Measurements from ENCODE around the gene TMEM141. TPM values are rescaled to one million over a fixed set of nuclear protein-coding genes. Genes with fewer than 3 reads are reported as not detected.
"Not testable (repeated sequence)": the region's sequence is repeated elsewhere in the genome, so short reads cannot be mapped to it uniquely, and the experiment has no call there.

The TMEM141 gene
- total RNA-seq, 2 experiments from 2014 or later = 48.4 to 53.3 TPM

DNA sequence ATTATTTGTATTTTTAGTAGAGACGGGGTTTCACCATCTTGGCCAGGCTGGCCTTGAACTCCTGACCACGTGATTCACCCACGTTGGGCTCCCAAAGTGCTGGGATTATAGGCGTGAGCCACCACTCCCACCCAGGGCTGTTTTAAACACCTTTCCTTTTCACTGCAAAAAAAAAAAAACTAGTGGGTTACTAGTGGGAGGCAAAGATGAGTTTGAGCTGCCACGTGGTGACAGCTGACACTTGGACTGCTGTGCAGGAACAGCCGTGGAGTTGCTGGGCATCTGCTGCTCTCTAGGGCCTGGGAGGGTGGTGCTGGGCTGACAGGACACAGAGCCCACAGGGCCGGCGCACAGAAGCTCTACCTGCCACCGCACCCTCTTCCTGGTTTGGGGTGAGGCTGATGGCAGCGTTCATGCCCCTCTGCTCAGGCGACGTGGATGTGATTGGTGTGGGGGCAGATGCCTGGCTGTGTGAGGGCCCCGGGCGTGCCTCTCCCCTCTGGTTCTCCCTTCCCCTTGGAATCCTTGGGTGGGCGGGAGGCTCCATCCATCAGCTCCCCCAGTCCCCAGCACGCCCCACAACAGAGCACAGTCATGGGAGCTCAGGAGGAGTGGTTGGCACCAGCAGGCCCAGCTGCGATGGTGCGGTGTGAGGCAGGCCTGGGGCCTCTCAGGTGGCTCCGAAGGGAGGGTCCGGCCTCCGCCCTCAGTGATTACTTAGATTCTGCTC, 33.5 kb downstream of the TMEM141 start:
- ChIA-PET CTCF (interaction anchor here (0.7 to 2.5 kb wide), 5 partner anchors 10 to 23 kb away, joined by 3 to 7 read pairs (median 4); no protein-coding TSS in a partner anchor), POLR2A (no interaction called here)

DNA sequence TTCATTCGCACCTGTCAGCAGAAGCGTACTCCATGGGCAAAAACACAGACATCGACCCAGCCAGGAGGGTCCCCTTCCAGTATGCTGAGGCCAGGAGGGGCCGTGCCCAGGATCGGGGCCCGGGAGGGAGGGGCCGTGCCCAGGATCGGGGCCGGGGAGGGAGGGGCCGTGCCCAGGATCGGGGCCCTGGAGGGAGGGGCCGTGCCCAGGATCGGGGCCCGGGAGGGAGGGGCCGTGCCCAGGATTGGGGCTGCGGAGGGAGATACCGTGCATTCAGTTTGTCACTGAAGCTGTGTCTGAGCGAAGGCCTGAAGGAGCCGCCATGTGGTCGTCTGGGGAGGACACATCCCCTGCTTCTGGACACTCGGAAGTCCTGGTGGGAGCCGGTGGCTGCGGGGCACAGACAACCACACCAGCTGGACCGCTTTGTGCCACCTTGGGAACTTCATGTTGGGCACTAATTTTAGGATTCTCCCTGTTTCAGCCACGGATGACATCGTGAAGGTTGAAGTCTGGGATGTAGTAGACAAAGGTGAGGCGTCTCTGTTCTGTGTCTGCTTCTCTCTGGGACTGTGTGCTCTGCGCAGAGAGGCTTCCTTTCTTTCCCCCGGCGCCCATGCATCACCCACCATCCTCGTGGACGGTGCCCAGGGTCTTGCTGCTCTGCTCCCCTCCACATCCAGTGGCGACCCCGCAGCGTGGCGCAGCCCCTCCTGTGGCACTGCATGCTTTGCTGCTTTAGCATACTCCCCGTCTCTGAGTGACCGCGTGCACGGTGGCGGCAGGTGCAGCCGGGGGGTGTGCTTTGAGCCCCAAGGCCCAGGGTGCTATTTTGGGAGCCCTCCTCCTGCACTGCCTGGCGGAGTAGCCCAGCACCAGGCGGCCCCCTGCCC, 34.4 kb downstream of the TMEM141 start:
- POLR2A ChIA-PET = no interaction called here
- CTCF ChIA-PET = interaction anchor here (1.5 kb wide), 1 partner anchor 242 kb away, joined by 3 read pairs; no protein-coding TSS in a partner anchor

DNA sequence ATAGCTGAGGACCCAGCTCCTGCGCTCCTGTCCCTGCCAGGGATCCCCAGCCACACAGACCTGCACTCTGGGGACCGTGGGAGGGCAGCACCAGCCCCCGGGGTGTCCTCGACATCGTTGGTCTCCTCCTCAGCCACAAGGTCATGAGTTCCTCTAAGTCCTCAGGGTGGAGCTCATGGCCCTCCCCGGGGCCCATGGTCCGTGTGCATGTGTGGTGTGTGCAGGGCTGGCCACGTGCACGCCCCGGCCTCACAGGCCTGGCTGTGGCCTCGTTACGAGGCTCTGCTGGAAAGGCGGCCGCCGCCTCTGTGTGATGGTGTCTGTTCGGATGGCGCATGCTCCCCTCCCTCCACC, 35.0 kb downstream of the TMEM141 start:
- CTCF ChIA-PET = interaction anchor here (1.5 kb wide), 1 partner anchor 241 kb away, joined by 3 read pairs; no protein-coding TSS in a partner anchor
- POLR2A ChIA-PET = no interaction called here

DNA sequence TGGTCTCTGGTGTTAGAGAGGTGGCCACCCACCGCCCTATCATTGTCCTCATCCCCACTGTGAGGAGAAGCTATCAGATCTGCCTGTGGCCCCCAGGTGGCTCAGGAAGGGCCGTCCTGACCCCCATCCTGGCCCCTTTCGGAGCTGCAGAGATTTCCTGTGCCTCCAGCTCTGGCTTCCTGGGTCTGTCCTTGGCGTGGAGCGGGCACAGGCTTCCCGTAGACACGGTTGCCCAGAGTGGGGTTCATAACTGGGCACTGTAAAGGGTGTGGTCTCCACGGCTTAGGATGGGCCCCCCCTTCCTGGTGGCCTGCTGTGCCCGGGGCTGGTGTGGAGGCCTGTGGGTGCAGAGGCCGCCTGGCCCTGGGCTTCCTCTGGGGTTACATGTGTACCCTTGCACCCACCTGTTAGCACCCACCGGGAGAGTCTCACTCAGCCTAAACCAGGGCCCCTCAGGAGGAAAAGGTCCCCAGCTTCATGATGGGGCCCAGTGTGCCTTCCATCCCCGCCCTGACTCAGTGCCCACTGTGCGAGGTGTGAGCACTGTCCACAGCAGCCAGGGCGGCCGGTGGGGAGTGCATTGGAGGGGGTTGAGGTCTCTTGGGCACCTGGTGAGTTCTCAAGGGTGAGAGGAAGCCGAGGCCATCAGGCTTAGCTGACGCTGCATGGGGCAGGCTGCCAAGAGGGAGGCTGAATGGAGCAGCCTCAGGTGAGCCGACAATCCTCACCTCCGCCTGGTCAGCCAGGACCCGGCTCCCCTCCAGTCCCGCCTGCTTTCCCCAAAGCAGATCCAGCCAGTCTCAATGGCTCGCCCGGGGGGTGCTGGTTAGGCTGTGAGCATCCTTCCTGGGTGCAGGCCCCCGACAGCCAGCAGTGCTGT, 35.8 kb downstream of the TMEM141 start:
- CTCF ChIA-PET = interaction anchor here (0.6 to 1.5 kb wide), 2 partner anchors 46 to 241 kb away, joined by 3 read pairs; no protein-coding TSS in a partner anchor

DNA sequence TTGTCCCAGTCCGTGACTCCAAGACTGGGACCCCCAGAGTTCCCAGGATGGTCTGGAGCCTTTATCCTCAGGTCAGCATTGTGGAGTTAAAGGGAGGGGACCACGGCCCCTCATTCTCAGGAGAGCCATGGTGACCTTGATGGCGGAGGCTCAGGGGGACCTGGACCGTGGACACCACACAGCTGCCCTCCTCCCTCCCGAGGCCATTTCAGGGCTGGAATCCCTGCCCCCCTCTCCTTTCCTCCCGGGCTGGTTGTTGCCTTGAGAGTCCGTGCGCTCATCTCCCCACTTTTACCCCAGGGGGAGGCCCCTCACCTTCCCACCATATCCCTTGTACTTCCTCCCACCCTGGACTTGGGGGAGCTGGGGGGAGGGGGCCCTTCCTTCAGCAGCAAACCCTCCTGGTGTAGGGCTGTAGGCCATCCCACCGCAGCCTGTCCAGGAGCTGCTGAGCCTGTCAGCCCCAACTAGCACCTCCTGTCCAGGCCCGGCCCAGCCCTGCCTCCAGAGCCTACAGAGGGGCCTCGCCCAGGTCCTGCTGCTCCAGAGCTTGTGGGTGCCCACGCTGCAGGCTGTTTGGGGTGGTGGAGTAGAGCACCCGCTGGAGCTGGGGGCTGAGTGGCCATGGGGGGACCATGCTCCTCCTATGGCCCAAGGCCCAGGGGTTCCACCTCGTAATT, 36.8 kb downstream of the TMEM141 start:
- CTCF ChIA-PET = interaction anchor here (2.0 kb wide), 1 partner anchor 16 kb away, joined by 5 read pairs; no protein-coding TSS in a partner anchor
- POLR2A ChIA-PET = no interaction called here

More for the DNA sequence above, 35.8 kb downstream of the TMEM141 start:
- POLR2A ChIA-PET = no interaction called here

DNA sequence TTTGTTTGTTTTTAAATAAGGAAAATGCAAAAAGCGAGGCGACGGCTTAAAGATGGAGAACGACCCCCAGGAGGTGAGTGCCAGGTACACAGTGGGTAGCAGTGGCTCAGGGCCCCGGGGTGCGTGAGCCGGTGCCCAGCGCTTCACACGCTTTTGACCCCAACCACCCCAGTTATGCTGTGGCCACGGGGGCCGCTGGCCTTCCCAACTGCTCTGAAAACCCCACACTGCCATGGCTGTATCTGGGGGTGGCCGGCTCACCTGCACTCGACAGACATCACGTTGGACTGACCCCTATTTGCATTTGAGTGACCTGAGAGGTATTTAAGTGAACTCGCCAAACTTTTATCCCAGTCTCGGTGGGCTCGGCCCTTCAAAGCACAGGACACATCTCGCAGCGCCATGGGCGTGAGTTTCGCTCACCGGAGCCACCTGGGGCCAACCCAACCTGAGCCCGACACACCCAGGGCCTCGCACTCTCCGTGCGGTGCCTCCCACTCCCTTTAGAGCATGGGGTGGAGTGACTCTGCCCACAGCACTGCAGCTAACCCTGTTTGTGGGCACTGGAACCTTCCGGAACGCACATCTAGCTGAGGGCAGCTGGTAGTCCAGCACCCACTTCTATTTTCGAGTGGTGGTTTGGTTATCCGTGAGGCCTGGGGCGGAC, 37.5 kb downstream of the TMEM141 start:
- ChIA-PET POLR2A (no interaction called here), CTCF (interaction anchor here (1.7 to 2.0 kb wide), 2 partner anchors 15 to 207 kb away, joined by 4 to 5 read pairs; no protein-coding TSS in a partner anchor)

DNA sequence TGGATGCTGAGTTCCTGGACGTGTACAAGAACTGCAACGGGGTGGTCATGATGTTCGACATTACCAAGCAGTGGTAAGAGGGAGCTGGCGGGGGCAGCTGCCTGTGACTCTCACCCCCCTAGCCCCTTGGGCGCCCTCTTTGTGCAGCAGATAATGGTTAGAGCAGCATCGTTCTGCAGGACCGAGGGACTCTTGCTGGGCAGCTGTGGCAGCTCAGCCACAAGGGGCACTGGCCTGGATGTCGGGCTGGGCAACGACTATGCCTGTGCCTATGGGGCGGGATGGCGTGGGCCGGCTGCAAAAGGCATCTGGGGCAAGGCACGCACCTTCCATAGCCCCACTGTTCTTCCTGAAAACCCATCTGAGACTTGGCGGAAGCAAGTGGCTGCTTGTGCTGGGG, 38.3 kb downstream of the TMEM141 start:
- ChIA-PET CTCF (interaction anchor here (0.7 to 2.0 kb wide), 3 partner anchors 14 to 206 kb away, joined by 3 to 5 read pairs (median 4); no protein-coding TSS in a partner anchor), POLR2A (no interaction called here)

DNA sequence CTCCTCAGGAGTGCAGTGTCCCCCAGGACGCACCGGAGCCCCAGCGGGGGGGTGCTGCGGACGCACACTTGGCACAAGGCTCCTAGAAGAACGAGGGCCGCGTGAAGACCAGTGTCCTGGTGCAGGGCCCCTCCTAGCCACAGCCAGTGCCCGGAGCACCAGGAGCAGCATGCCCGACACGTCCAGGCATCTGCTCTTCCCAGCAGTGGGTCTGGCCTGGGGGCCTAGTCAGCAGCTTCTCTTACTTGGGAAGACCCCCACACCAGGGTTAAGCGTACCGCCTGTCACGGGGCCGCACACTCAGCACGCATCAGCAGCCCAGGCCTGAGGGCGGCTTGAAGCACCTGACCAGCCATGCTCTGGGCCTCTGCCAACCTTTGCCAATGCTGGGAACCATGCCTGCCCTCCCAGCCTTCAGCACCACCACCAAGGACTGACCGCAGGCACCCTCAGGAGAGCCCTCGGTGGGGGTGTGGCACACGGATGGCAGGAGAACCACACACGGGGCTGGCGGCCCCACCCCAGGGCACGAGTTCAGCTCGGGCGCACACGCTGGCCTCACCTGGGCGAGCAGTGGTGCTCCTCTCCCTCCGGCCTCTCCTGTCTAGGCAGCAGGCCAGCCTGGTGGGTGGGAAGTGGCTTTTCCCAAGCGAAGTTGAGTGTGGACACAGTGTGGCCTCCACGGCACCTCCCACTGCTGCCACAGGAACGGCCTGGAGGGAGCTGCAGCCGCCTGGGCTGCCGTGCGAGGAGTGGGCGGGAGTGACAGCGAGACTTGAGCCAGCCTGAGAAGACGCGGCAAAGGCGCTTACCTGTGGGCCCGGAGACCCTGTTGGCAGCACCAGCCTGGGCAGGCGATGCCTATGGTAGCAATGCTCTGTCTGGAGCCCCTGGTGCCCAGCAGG, 39.1 kb downstream of the TMEM141 start:
- CTCF ChIA-PET = interaction anchor here (0.7 to 1.7 kb wide), 2 partner anchors 72 to 205 kb away, joined by 3 to 4 read pairs; no protein-coding TSS in a partner anchor
- POLR2A ChIA-PET = no interaction called here

DNA sequence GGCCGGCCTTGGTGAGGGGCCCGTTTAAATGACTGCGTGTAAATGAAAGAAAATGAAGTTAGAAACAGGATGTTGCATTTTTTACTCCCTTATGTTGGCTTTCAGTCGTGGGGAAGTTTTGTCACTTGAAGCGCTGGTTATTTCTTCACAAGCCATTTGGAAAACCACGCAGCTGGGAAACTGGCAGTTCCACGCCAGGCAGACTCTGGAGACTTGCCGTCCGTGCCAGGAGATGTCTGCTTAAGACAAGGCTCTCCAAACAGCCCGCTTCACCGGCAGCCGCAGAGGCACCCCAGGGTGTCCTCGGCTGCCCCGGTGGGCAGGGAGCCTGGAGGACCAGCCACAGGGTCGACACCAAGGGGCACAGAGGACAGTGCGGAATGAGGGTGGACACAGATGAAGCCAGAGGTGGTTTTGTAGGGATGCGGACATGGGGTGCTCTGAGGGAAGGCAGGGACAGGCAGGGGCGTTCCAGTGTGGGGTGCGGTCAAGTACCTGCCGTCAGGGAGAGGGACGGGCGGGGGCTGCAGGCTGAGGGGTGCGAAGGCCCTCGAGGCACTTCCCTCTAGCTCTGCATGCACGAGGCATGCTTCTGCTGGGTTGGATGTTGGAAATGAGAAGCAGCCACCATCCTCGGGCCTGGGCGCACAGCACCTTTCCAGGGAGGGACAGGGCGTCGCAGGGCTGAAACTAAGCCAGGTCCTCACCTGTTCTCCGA, 40.0 kb downstream of the TMEM141 start:
- POLR2A ChIA-PET = no interaction called here
- CTCF ChIA-PET = no interaction called here

DNA sequence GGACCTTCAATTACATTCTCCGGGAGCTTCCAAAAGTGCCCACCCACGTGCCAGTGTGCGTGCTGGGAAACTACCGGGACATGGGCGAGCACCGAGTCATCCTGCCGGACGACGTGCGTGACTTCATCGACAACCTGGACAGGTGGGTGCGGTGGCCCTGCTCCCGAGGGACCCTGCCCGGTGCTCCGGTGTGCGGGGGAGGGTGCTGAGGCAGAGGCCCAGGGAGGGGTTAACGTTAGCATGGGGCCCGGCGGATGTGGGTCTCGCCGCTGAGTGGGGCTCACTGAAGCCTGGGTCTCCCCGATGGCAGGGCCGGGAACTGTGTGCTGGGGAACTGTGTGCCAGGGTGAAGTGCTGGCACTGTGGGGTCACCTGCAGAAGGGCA, 40.6 kb downstream of the TMEM141 start:
- CTCF ChIA-PET = no interaction called here
- POLR2A ChIA-PET = no interaction called here

DNA sequence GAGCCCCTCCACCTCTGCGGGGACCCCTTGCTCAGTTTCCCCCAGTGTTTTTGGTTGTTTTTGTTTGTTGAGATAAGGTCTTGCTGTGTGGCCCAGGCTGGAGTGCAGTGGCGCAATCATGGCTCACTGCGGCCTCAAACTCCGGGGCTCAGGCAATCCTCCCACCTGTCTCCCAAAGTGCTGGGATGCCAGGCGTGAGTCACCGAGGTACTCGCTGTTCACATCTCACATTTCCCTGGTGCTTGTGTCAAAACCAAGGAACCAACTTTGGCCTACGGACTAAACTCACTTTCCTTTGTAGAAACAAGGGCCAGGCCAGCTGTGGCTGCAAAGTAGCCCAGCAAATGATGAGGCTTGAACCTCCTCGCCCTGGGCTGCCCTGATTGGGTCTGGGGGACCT, 41.4 kb downstream of the TMEM141 start:
- POLR2A ChIA-PET = no interaction called here
- CTCF ChIA-PET = no interaction called here

DNA sequence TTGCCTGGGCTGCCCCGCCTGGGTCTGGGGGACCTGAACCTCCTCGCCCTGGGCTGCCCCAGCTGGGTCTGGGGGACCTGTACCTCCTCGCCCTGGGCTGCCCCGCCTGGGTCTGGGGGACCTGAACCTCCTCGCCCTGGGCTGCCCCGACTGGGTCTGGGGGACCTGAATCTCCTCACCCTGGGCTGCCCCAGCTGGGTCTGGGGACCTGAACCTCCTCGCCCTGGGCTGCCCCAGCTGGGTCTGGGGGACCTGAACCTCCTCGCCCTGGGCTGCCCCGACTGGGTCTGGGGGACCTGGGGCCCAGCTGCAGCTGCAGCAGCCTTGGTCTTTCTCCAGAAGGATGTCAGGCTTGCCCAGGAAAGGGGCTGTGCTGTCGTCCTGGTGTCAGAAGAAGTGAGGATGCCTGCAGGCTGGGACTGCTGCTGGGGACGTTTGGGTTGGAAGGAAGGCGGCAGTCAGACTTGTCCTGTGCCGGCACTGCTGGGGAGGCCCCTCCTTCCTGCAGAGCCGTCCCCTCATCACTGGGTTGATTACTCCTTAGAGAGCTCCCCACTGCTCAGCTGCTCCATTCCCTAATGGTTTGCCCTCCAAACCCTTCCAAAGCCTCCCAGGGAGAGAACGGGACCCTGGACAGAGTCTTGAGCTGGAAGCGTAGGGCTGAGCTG, 42.4 kb downstream of the TMEM141 start:
- POLR2A ChIA-PET = interaction anchor here (0.6 kb wide), 1 partner anchor 98 kb away, joined by 6 read pairs; no protein-coding TSS in a partner anchor
- CTCF ChIA-PET = not testable (repeated sequence)

DNA sequence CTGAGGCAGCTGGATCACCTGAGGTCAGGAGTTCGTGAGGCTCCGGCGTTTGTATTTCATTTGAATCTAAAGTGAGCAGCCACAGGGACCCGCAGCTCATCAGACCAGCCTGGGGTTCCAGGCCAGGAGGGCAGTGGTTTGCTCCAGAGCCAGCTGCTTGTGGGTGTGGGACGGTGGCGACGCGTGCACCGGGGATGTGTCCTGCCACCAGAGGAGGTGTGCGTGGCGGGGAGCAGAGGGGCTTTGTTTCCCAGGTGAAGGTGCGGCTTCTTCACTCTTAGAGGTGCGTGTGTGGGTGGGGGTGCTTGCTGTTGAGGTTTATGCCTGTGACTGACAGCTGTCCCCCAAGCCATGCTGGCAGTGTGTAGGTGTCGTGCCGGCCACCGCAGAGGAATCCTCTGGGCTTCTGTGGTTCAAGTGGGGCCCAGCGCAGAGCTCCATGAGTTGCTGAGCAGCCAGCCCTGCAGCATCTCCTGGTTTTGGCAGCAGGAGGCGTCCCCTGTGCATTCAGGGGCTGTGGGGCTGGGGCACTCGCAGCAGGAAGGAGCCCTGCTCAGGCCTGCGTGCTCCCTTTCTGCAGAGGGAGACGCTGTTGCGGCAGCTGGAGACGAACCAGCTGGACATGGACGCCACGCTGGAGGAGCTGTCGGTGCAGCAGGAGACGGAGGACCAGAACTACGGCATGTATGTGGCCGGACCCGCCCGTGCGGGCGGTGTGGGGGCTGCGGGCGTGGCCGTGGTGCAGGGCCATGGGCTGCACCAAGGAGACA, 44.2 kb downstream of the TMEM141 start:
- CTCF ChIA-PET = interaction anchor here (1.4 to 1.6 kb wide), 2 partner anchors 12 to 141 kb away, joined by 3 to 7 read pairs; no protein-coding TSS in a partner anchor
- POLR2A ChIA-PET = interaction anchor here (0.7 kb wide), 1 partner anchor 112 kb away, joined by 9 read pairs; no protein-coding TSS in a partner anchor

DNA sequence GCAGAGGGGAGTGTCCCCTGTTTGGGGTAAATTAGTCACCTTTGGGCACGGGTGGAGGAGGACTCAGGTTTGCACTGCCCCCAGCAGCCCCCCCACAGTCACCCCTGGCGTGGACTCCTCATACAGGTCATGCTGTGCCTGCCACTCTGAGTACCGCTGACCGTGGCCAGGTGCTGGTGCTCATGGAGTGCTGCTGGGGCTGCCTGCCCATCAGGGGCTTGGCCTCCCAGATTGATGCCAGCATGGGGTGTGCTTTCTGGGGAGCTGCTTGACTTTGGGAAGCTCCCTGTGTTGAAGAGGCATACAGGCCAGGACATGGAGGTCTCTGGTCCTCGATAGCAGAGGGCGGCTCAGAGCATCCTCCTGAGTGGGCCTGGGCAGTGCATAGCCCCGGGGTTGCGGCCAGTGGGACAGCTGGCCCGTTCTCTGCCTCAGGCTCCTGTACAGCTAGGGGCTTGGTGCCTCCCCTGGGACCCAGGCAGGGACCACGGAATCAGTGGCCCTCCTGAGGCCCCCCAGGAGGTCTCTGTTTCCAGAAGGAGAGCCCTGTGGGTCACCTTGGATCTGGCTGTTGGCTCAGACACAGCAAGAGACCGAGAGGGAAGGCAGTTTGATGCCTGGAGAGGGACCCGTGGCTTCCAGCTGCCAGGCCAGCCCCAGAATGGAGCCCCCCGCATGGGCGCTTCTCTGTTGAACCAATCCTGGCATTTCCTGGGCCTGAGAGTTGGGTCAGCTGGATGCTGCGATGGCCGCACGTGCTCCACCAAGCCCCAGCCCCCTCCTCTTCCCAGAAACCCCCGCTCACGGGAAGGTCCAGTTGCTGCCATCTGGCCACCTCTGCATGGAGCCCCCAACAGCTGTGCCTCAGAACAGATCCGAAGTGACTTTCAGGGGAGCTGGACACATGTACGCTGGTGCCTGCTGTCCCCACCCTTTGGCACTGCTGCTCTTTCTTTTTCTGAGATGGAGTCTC, 45.1 kb downstream of the TMEM141 start:
- ChIA-PET CTCF (interaction anchor here (1.6 kb wide), 1 partner anchor 12 kb away, joined by 7 read pairs; no protein-coding TSS in a partner anchor), POLR2A (no interaction called here)

All from activated CD8-positive, alpha-beta memory T cell treated with anti-CD3 and anti-CD28 coated beads for 36 hours (primary cell).